Measurements from ENCODE around the gene MRTO4.
"Not testable (repeated sequence)": the region's sequence is repeated elsewhere in the genome, so short reads cannot be mapped to it uniquely, and the experiment has no call there.

Gene MRTO4

DNA sequence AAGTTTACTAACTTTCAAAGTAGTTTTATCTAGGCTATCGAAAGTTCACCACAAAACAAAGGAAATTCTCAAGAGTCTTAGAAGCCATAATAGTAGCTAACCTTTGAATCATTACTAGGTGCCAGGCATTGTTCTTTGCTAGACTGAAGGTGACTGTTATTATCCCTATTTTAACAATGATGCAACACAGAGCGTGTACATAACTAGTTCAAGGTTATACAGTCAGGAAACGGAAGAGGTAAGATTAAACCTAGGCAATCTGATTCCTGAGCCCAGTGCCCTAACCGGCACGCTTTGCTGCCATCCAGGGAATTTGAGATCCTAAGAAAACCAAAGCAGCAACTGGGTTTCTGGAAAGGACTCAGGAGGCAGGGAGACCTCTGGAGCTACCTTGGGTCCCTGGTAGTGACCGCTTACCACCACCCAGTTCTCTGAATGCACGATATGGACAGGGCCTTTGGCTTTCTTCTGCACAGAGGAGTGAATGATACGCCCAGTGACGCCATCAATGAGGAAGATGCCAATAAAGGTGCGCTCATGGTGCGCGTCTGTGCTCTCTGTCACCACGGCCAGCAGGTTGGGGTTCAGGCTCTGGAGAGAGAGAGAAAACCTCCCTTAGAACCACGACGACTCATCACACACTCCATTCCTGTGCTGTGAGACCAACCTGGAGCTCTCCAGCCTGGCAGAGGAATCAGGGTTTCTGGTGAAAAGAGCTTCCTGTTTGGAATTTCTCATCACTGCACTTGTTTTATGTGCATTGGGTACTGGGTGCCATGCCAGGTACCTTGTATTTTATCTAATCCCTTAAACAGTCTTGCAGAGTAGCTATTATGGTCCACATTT, 28.4 kb upstream of the MRTO4 start:
- DNase-seq (ENCODE audit: low spot score), result no peak

DNA sequence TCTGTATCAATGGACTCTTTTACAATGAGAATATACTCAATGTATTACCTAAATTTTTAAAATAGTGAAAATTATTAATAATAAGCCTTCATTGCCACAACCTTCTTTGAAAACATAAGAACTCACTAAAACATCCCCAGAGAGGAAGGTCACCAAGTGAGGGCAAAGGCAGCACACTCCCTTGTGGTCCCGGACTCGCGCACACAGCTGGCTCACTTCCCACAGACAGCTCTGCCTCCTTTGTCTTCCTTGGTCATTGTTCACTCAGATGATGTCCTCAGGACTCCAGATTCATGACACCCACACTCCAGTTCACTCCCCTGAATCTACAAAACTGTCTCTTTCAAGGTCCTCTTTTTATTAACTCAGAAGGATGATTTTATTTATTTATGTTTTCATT, 22.4 kb upstream of the MRTO4 start:
- no peak for DNase-seq (ENCODE audit: low spot score)

GRCh38 chr1:19229828-19230325, 21.7 kb upstream of the MRTO4 start:
- DNase-seq (ENCODE audit: low spot score), result no peak

- DNase-seq (ENCODE audit: low spot score), result not testable (repeated sequence)
Observed at GRCh38 chr1:19231736-19232523, 19.7 kb upstream of the MRTO4 start.

DNA sequence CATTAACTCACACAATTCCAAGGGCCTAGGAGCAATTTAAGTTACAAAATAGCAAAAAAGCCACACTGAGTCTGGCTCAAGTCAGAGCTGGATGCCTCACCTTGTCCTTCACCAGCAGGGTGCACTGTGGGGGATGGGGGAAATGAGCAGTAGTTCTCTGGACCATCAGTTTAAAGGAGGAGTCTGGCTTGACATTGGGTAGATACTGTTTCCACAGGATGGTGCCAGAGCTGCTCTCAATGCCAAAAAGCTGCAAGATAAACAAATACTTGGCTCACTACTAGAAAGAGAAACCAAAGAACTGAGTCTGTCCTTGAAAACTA, 19.1 kb upstream of the MRTO4 start:
- DNase-seq (ENCODE audit: low spot score), result no peak

GRCh38 chr1:19234224-19234623, 17.4 kb upstream of the MRTO4 start:
- no peak for DNase-seq (ENCODE audit: low spot score)

DNA sequence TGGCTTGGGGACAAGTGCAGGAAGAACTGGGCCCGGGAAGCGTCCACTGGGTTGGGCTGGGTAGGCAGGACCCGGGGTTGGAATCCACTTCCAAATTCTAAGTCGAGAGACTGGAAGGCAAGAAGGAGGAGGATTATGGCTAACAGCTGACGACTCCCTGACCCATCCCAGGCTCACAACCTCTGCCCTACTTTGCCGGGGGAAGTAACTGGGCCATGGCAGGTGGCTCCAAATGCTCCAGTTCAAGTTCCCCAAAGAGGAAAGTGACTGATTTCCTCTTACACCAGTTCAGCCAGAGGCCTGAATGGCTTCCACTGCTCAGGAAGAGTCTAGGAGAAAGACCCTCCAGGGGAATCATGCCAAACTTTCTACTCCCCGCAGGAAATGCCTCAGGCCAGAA, 11.7 kb upstream of the MRTO4 start:
- DNase-seq (ENCODE audit: low spot score), result no peak

GRCh38 chr1:19240673-19241538, 10.7 kb upstream of the MRTO4 start:
- peak; percentile 56 for DNase-seq (ENCODE audit: low spot score)

GRCh38 chr1:19250629-19251304, 838 bp upstream of the MRTO4 start:
- DNase-seq (ENCODE audit: low spot score), result no peak

- no peak for DNase-seq (ENCODE audit: low spot score)
Observed at GRCh38 chr1:19254416-19254815, 2.8 kb downstream of the MRTO4 start.

- no peak for DNase-seq (ENCODE audit: low spot score)
Observed at GRCh38 chr1:19255288-19255687, 3.7 kb downstream of the MRTO4 start.

GRCh38 chr1:19256301-19256700, 4.7 kb downstream of the MRTO4 start:
- not testable (repeated sequence) for DNase-seq (ENCODE audit: low spot score)

- DNase-seq (ENCODE audit: low spot score), result no peak
Observed at GRCh38 chr1:19257178-19257914, 5.7 kb downstream of the MRTO4 start.

DNA sequence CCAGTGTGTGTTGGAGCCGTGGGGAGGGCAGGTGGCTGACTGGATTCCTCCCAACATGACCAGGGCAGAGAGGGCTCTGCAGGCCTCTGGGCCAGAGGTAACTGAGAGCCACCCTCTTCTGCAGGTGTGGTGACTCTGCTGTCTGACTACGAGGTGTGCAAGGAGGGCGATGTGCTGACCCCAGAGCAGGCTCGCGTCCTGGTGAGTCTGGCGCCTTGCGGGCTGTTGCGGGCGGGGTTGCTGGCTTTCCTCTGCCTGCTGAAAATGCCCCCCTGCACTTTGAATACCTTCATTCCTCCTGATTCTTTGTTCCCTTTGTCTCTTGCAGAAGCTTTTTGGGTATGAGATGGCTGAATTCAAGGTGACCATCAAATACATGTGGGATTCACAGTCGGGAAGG, 6.7 kb downstream of the MRTO4 start:
- no peak for DNase-seq (ENCODE audit: low spot score)

GRCh38 chr1:19260211-19261138, 8.9 kb downstream of the MRTO4 start:
- DNase-seq (ENCODE audit: low spot score), result peak; percentile 26

- DNase-seq (ENCODE audit: low spot score), result no peak
Observed at GRCh38 chr1:19262047-19262446, 10.4 kb downstream of the MRTO4 start.

DNA sequence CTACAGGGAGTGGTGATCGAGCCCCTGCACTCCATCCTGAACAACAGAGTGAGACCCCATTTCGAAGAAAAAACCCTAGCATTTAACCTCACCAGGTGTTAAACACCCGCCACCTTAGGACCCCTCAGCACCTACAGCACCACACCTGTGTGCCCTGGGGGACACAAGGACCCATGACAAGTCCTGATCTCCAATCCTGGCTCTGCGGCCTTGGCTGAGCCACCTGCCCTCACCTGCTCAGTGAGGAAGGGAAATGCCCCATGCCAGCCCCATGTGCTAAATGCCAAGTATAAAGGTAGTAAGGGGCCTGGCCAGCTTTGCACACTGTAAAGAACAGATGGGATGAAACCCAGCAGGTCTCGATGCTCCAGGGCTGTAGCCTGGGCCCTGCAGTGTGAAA, 11.1 kb downstream of the MRTO4 start:
- DNase-seq (ENCODE audit: low spot score), result no peak

- no peak for DNase-seq (ENCODE audit: low spot score)
Observed at GRCh38 chr1:19268445-19268844, 16.8 kb downstream of the MRTO4 start.

DNA sequence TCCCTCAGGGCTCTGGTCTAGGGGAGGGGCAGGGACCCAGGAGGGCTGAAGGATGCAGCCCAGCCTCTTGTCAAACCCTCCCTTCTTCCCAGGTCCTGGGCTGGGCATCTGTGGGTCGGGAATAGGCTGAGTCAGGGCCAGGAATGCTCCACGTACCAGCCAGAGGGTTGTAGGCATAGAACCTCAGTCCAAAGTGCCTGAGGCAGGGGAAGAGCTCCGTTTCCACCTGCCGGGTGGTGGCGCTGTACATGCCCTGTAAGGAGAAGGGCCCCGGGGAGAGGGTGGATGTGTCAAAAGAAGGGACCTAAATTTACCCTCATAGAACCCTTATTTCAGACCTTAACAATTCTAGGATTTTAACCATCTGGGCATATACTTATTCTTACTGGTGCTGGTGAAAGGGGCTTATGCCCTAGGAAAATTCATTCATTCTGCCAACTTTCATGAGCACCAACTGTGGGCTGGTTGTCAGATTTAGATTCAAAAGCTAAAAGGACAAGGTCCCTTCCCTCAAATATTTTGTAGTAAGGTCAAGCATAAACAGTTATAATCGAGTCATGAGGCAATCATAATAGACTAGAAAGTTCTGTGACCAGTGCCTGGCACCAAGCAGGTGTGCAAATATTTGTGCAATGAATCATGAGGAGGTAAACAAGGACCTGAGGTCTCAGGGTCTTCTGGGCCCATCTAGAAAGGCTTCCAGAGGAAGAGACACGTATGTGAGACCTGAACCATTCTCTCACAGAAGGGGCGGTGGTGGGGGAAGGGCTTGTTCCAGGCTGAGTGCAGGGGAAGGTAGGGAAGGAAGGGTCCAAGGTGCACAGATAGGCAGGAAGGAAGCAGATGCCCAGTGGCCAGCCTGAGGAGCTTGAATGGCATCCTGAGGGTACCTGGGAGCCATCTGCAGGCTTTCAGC, 18.1 kb downstream of the MRTO4 start:
- not testable (repeated sequence) for DNase-seq (ENCODE audit: low spot score)

Data from cerebellar cortex (tissue), 1 donor.